HG03460 (cell line): ENCODE data around the gene FZD4.
A peak's percentile ranks its signal among the peaks of the same experiment; 100 is the strongest.
"Not testable (repeated sequence)": the region's sequence is repeated elsewhere in the genome, so short reads cannot be mapped to it uniquely, and the experiment has no call there.

Experiments
- ATAC-seq: cut with Tn5 transposase; IDR thresholded peaks from one replicate; pipeline ENCODE4 v1.9.1; 2021; ENCODE audit not compliant: unreplicated experiment

The FZD4 gene

DNA sequence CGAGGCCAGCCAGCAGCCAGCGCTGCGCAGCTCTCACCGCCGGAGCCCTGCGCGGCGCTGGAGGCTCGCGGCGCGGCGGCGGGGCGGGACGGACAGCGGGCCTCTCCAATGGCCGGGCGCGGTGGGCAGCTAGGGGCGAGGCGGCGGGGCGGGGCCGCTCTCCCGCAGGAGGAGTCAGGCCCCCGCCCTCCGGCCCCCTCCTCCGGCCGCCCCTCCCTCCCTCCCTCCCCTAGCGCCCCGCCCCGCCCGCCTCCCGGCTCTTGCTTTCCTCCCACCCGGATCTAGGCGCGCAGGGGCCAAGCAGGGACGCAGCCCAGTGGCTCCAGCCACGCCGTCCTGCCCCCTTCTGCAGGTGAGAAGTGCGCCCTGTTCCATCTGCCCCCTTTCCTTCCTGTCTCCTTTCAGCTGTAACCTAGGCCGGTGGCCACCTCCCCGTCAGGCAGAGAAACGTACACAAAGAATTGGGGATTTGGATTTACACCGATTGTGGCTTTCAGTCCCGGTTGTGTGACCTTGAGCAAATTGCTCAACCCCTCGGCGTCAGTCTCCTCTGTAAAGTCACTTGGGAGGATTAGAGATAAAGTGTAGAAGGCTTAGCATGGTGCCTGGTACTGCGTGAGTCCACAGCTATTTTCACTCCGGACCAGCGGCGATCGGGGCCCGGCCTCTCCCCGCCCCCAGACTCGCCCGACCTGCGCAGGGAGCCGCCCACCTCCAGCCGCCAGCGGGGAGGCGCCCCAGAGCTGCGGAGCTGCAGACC lies at the start of gene FZD4:
TSS of gene FZD4 (minus strand) at position 35 of the 760 bp plus-strand sequence. CDS start 310 bp downstream, outside the sequence.
- peak; percentile 90 for ATAC-seq

- not testable (repeated sequence) for ATAC-seq
Observed at GRCh38 chr11:87004281-87004680, 49.1 kb upstream of the FZD4 start.

DNA sequence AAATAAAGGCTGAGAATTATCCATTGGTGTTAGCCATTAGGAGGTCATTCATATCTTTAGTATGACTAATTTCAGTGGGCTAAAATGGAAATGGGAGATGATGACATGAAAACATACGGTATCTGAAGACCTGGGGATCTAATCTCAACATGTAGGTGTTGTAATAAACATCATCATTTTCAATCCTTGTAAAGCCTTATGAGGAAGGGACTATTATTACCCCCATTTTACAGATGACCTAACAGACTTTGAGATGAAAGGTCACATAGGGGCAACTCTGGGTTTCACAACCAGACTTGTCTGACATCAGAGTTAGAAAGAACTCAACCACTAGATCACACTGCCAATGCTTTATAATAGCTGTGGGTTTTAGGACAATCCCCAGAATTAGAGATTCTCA lies 47.7 kb upstream of the FZD4 start:
- ATAC-seq = no peak

DNA sequence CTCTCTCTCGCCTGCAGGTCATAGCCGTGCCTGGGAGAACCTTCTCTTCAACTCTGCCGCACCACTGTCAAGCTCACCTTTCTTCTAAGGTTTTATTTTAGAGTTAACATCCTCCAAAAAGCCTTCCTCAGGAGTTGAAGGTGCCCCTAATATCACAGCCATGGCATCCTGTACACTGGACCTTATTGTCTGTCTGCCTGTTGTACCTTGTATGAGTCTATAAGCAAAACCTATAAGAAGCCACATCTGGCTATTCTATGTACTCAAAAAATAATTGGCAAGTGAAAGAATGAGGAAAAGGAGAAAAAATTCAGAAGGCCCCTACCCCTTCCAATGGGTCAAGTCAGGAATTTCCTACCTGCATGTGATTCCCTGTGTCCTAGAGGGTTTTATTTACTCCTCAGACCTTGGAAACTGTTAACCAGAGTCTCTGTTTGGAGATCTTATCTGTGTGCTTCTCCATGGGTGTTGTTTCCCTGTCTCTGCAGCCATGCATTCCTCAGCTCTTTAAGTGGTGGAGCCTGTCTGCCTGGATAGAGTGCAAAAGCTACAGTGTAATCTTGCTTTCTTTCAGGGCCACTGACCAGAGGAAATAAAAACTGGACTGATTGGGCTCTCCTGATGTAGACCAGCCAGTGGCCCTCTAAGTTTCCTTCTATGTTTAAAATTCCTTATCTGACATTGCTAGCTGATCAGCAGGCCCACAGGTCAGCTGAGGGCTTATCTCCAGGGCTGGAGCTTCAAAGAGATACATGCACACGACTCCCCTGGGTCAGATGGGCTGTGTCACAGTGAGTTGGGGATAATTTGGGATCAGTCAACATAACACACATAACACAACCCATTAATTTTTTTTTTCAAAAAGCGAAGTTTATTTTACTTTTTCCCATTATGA lies 44.9 kb upstream of the FZD4 start:
- no peak for ATAC-seq

DNA sequence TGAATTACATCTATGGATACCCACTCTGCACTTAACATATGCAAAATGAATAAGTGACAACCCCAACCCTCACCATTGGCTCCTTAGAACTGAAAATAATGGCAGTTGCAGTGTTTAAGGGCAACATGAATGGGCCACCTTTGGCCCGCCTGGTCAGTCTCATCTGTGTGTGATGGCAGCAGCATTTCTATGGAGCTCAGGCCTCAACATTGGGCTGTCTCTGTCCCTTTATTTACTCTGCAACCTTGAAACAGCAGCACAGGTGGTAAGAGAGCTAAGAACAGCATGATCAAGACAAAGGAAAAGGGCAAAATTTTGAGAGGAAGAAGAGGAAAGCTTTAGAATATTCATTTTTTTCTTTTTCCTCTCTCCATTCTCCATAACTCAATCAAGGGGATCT lies 44.2 kb upstream of the FZD4 start:
- no peak for ATAC-seq

DNA sequence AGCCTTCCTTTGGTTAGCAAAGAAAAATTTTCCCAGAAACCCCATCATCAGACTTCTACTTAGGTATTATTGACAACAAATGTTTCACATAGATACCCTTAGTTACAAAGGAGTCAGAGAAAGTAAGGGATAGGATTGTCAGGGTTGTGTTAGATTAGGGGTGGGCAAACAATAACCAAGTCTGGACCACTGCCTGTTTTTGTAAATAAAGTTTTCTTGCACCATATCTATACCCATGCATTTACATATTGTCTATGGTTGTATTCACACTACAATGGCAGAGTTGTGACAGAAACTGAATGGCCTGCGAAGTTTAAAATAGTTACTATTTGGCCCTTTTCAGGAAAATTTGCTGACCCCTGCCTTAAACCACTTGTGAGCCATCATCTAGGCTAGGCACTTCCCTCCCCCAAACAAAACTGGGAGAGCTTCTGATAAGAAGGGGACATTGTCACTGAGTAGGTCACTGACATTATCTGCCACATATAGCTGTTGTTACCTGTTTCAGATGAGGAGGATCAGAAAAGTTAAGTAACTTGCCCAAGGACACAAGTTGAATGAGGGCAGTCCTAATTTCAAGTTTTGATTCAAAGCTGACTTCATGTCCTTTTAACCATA lies 41.9 kb upstream of the FZD4 start:
- no peak for ATAC-seq

GRCh38 chr11:86993031-86993430 lies 37.8 kb upstream of the FZD4 start:
- no peak for ATAC-seq

DNA sequence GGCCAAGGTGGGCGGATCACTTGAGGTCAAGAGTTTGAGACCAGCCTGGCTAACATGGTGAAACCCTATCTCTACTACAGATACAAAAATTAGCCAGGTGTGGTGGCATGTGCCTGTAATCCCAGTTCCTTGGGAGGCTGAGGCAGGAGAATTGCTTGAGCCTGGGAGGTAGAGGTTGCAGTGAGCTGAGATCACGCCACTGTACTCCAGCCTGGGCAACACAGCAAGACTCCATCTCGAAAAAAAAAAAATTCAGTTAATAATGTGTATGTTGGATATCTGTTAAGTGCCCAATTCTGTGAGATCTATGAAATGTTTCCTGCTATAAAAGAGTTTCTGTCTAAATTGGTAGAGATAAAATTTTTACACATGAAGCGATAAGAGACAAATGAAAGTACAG lies 37.1 kb upstream of the FZD4 start:
- not testable (repeated sequence) for ATAC-seq

GRCh38 chr11:86991341-86991740 lies 36.1 kb upstream of the FZD4 start:
- ATAC-seq = no peak

GRCh38 chr11:86990515-86990914 lies 35.3 kb upstream of the FZD4 start:
- ATAC-seq = no peak

DNA sequence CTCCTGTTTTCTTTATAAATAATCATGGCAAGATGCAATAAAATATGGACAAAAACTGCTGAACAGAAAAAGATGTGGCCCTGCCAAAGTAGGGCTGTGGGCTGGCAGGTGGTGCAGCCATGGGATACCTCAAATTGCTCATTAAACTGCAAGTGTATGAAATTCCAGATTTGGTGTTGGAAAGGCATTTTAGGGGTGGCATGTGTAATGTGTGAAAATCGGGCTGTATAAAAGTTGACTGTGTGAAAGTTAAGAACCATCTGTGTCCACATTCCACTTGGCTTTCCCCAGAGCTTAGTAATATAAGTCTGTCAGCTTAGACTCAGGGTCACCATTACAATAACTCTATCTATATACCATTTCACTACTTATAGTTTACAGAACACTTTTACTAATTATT lies 34.8 kb upstream of the FZD4 start:
- no peak for ATAC-seq

- no peak for ATAC-seq
Observed at GRCh38 chr11:86988351-86988881, 33.2 kb upstream of the FZD4 start.

- ATAC-seq = no peak
Observed at GRCh38 chr11:86987679-86988078, 32.5 kb upstream of the FZD4 start.

GRCh38 chr11:86984701-86985100 lies 29.5 kb upstream of the FZD4 start:
- no peak for ATAC-seq

DNA sequence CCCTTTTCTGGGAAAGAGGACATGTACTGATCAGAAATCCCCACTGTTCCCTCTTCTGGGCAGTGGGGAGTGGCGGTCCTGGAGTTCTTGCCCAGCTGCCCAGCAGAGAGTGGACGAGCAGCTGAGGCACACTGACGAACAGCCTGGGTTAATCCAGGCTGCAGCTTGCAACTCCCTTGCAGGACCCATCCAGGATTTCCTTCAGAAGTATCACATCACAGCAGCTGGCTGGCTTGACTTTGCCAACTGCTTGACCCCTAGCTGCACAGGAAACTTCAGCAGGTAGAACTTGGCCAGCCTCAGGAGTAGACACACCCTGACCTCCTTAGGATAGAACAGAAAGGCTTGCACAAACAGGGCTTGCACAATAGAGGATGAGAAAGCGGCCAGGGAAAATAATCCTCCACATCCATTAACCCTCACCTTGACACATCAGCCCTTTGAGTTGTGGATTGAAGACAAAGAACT lies 27.9 kb upstream of the FZD4 start:
- no peak for ATAC-seq

- no peak for ATAC-seq
Observed at GRCh38 chr11:86981777-86982540, 26.8 kb upstream of the FZD4 start.

DNA sequence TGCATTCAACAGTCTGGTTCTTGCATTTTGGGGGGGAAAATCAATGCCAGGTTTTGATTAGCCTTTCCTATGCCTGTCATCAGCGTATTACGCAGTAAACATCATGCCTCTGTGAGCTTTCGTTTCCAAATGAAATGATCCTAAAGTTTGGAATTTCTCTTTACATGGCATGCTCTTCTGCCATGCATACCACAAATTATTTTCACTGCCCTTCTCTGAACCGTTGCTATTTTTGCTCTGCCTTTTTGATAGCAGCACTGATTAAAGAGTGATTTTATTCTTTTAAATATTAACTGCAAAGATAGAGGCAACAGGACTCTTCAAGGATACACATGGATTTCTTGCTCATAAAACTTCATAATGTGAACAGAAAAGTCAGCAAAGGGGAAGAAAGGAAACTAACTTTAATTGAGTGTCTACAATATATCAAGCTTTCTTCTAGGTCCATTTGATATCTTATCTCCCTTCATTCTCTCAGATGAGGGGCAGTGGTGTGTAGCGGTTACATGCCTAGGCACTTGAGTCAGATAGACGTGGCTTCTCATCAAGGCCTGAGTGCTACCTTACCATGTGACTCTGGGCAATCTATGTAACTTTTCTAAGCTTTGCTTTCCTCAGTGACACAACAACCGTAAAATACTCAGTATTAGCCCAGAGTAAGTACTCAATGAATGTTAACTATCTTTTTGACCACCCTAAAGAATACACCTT lies 25.0 kb upstream of the FZD4 start:
- ATAC-seq = no peak

DNA sequence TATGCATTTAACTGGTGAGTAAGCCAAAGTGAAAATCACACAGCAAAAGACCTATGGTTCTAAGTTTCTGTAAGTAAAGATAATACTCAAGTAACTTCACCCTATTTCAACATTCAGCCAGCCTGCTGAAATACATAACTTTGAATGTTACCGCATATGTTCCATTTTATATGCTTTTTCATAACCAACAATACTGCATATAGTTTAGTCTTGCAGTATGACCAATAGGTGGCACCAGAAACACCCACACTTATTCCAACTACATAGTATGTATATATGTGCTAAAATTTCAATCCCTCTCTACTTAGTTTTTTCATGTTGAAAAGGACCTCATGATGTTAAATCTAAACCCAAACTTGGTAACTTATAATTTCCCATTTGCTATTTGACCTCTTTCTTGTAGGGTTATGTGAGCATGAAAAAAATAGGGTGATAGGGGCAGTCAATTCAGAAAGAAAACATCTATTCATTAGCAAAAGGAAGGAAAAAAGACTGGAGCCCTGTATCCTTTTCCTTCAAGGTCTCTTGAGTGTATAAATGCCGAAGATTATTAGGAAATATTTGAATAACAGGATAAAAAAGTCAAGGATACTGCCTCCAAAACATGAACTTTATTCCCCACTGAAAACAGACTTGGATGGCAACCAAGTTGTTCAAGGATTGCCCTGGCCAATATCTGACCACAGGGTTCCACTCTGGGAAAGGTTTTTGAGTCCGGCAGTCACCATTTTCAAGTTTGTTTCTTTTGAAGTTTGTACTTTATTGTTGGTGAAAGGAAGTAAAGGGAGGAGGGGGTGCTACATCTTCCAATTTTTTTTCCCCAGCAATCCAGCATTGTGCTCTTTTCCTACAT lies 23.8 kb upstream of the FZD4 start:
- no peak for ATAC-seq

DNA sequence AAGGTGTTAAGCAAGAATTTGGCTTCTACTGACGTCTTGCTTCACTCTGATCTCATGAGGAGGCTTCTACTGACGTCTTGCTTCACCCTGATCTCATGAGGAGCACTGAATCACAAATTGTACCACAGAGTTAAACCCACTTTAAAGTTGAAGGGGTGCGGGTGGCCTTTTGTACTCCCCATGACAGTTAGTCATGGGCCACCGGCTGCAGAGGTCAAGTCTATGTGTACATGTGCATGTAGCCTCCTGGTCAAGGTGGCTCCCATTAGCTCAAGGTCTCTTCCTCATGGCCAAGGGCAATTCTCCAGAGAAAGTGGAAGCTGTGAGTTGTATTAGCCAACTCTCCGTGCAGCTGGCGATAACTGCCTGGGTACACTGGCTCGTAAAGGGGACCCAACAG lies 23.1 kb upstream of the FZD4 start:
- ATAC-seq = no peak
